ENCODE measurements around the gene SPART. TPM values are rescaled to one million over a fixed set of nuclear protein-coding genes. Genes with fewer than 3 reads are reported as not detected.

The SPART gene
- total and polyA plus RNA-seq, 2 of the 8 experiments (the other 6 are each of a cell fraction or from before 2014, with no cell fraction given) = 27.2 to 74.1 TPM

GRCh38 chr13:36297366-36298338 lies 48.5 kb downstream of the SPART start, which contains the start of gene CCDC169 (continued):
- peak; percentile 89 for TF ChIP-seq E2F6 (IDR thresholded peaks at IDR 0.05)
- TF ChIP-seq TCF12 (IDR thresholded peaks at IDR 0.05; ENCODE audit: low read depth, low read length) = 0 out of 2 replicates have a peak, but pooled peaks have one; percentile 6
- peak; percentile 51; the same call in 1 of the 2 replicates for TF ChIP-seq ATF3 (IDR thresholded peaks at IDR 0.05; ENCODE audit: insufficient read depth, low read depth, low read length)
- no peak for TF ChIP-seq EZH2 (IDR thresholded peaks at IDR 0.05; ENCODE audit: low read depth, low read length, severe bottlenecking)
- no peak for TF ChIP-seq BACH1 (IDR thresholded peaks at IDR 0.05; ENCODE audit: low read length)

Measured in H1 (cell line).